HEK293 (cell line): ENCODE data around the gene MYL6B.

ENCODE experiments used
- CTCF ChIA-PET: fragments of 350-600 bp; formaldehyde crosslinking; extraction: SDS; loops from one replicate; lab custom pipeline; 2021; ENCODE audit warnings: antibody characterized with exemption; lab: Yijun Ruan, JAX
- POLR2A ChIA-PET: fragments of 300-600 bp; formaldehyde crosslinking; extraction: SDS; loops from one replicate; lab custom pipeline; 2020; ENCODE audit warnings: antibody characterized with exemption, inconsistent platforms; lab: Yijun Ruan, JAX
- H3K27ac ChIP-seq: fragments of 200-500 bp; sonication (Bioruptor generic); 2 replicates; pipeline ENCODE4 v1.5.1; 2014; ENCODE audit warnings: low read depth, low read length, control low read depth, inconsistent platforms; ENCODE audit errors: extremely low read depth
- H3K36me3 ChIP-seq, 2 experiments: fragments of 200-500 bp in 1 of 2; sonication (Bioruptor generic) in 1 of 2; 1 replicate in 1 of 2; 2 replicates in 1 of 2; pipeline ENCODE4 v1.5.1; 2014 to 2017; ENCODE audit warnings: inconsistent platforms in 2 of 2, low read length in 2 of 2; ENCODE audit not compliant: control insufficient read depth in 2 of 2, insufficient read depth in 1 of 2
- H3K4me1 ChIP-seq: fragments of 200-500 bp; sonication (Bioruptor generic); 2 replicates; pipeline ENCODE4 v1.5.1; 2014; ENCODE audit warnings: mild to moderate bottlenecking, low read length, inconsistent platforms; ENCODE audit not compliant: control insufficient read depth, insufficient read depth
- H3K4me3 ChIP-seq: 2 replicates; pipeline ENCODE4 v1.5.1; 2011; ENCODE audit warnings: low read depth, mild to moderate bottlenecking, control low read depth, low read length, moderate library complexity
- H3K9me3 ChIP-seq: fragments of 200-500 bp; sonication (Bioruptor generic); 2 replicates; pipeline ENCODE4 v1.5.1; 2014; ENCODE audit warnings: low read depth, low read length, inconsistent platforms; ENCODE audit not compliant: control insufficient read depth, insufficient read depth
- GLI2 ChIP-seq: fragments of 450-650 bp; formaldehyde crosslinking; IDR thresholded peaks from 2 replicates; pipeline ENCODE4; 2017; ENCODE audit warnings: missing biosample characterization, missing genetic modification characterization, low read depth, borderline replicate concordance
- IKZF3 ChIP-seq: fragments of 450-650 bp; IDR thresholded peaks from 2 replicates; pipeline ENCODE4 v1.5.0; 2018; ENCODE audit warnings: missing biosample characterization, mild to moderate bottlenecking, missing genetic modification characterization, moderate library complexity
- PRDM4 ChIP-seq: fragments of 450-650 bp; formaldehyde crosslinking; IDR thresholded peaks from 2 replicates; pipeline ENCODE4 v1.5.1; 2017; ENCODE audit warnings: missing biosample characterization, missing genetic modification characterization
- SCRT2 ChIP-seq: fragments of 450-650 bp; formaldehyde crosslinking; IDR thresholded peaks from 2 replicates; pipeline ENCODE4 v1.5.1; 2016; ENCODE audit warnings: missing biosample characterization, missing genetic modification characterization
- ZBTB48 ChIP-seq: fragments of 450-650 bp; formaldehyde crosslinking; IDR thresholded peaks from 2 replicates; pipeline ENCODE4 v1.5.1; 2016; ENCODE audit warnings: missing biosample characterization, missing genetic modification characterization
- ZBTB8A ChIP-seq: fragments of 450-650 bp; formaldehyde crosslinking; IDR thresholded peaks from 2 replicates; pipeline ENCODE4 v1.5.1; 2016; ENCODE audit warnings: missing biosample characterization, missing genetic modification characterization
- ZNF2 ChIP-seq: fragments of 450-650 bp; formaldehyde crosslinking; IDR thresholded peaks from 2 replicates; pipeline ENCODE4 v1.5.1; 2016; ENCODE audit warnings: missing biosample characterization, missing genetic modification characterization
- ZNF221 ChIP-seq: fragments of 450-650 bp; formaldehyde crosslinking; IDR thresholded peaks from 2 replicates; pipeline ENCODE4 v1.5.1; 2017; ENCODE audit warnings: missing biosample characterization, missing genetic modification characterization, borderline replicate concordance
- ZNF548 ChIP-seq: fragments of 450-650 bp; formaldehyde crosslinking; IDR thresholded peaks from 2 replicates; pipeline ENCODE4 v1.5.1; 2016; ENCODE audit warnings: missing biosample characterization, missing genetic modification characterization
- ZNF624 ChIP-seq: fragments of 450-650 bp; formaldehyde crosslinking; IDR thresholded peaks from 2 replicates; pipeline ENCODE4 v1.5.1; 2017; ENCODE audit warnings: missing biosample characterization, missing genetic modification characterization
- ZNF626 ChIP-seq: fragments of 450-650 bp; sonication (Bioruptor Pico); formaldehyde crosslinking; IDR thresholded peaks from 2 replicates; pipeline ENCODE4 v1.5.1; 2018; ENCODE audit warnings: missing biosample characterization, missing genetic modification characterization, inconsistent platforms
- ZNF629 ChIP-seq: fragments of 450-650 bp; formaldehyde crosslinking; IDR thresholded peaks from 2 replicates; pipeline ENCODE4 v1.5.1; 2017; ENCODE audit warnings: missing biosample characterization, missing genetic modification characterization
- TF ChIP-seq, protein P1 (sequence below): fragments of 450-650 bp; formaldehyde crosslinking; IDR thresholded peaks from 2 replicates; pipeline ENCODE4 v1.5.1; 2016; ENCODE audit warnings: missing biosample characterization, missing genetic modification characterization
- TF ChIP-seq, protein P2 (sequence below): fragments of 450-650 bp; formaldehyde crosslinking; IDR thresholded peaks from 2 replicates; pipeline ENCODE4 v1.5.1; 2016; ENCODE audit warnings: missing biosample characterization, missing genetic modification characterization
- TF ChIP-seq, protein P3 (sequence below): fragments of 450-650 bp; formaldehyde crosslinking; IDR thresholded peaks from 2 replicates; pipeline ENCODE4 v1.5.1; 2017; ENCODE audit warnings: missing biosample characterization, missing genetic modification characterization
- TF ChIP-seq, protein P4 (sequence below): fragments of 450-650 bp; formaldehyde crosslinking; IDR thresholded peaks from 2 replicates; pipeline ENCODE4 v1.5.1; 2016; ENCODE audit warnings: missing biosample characterization, missing genetic modification characterization

Gene MYL6B

GRCh38 chr12:56102683-56103065 is 49.7 kb upstream of the MYL6B start:
- Histone ChIP-seq H3K4me1 (0 out of 2 replicates have a peak, but pooled peaks cover 2% of the 10 kb centered on the region), H3K36me3 (peaks cover 10 to 37% of the 10 kb centered on the region in 2 experiments), H3K4me3 (no peak overlapping the region), H3K9me3 (no peaks in the 10 kb centered on the region), H3K27ac (no peak overlapping the region)
- POLR2A ChIA-PET, result interaction anchor here (0.6 to 3.9 kb wide), 4 partner anchors 8 to 23 kb away, joined by 3 to 165 read pairs (median 31); partner anchors contain the start of genes ERBB3, RPL41 and ZC3H10
- CTCF ChIA-PET, result interaction anchor here (1.1 to 4.7 kb wide), 8 partner anchors 12 to 364 kb away, joined by 3 to 27 read pairs (median 6); partner anchors contain the start of genes ERBB3, RPL41 and ZC3H10
- TF ChIP-seq, protein P1, sequence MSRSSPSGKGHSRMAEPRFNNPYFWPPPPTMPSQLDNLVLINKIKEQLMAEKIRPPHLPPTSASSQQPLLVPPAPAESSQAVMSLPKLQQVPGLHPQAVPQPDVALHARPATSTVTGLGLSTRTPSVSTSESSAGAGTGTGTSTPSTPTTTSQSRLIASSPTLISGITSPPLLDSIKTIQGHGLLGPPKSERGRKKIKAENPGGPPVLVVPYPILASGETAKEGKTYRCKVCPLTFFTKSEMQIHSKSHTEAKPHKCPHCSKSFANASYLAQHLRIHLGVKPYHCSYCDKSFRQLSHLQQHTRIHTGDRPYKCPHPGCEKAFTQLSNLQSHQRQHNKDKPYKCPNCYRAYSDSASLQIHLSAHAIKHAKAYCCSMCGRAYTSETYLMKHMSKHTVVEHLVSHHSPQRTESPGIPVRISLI (tag by site-specific recombination), result peak; percentile 92
- TF ChIP-seq PRDM4 (tag by site-specific recombination), result no peak

DNA sequence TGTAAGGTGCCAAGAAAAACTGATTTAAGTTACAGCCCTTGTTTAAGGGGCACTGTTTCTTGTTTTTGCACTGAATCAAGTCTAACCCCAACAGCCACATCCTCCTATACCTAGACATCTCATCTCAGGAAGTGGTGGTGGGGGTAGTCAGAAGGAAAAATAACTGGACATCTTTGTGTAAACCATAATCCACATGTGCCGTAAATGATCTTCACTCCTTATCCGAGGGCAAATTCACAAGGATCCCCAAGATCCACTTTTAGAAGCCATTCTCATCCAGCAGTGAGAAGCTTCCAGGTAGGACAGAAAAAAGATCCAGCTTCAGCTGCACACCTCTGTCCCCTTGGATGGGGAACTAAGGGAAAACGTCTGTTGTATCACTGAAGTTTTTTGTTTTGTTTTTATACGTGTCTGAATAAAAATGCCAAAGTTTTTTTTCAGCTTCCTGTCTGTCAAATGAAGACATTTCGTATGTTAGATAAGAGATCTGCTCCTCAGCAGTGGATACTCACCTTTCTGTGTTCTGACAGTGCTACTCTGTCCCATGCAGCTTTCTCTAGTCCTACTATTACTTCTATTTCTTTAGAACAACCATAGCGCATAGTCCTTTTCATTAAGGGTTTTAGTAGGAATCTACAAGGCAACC is 49.2 kb upstream of the MYL6B start:
- CTCF ChIA-PET, result interaction anchor here (0.6 to 4.7 kb wide), 11 partner anchors 13 to 364 kb away, joined by 3 to 27 read pairs (median 5); partner anchors contain the start of genes ERBB3, RNF41, RPL41 and ZC3H10
- POLR2A ChIA-PET, result interaction anchor here (0.6 to 3.9 kb wide), 17 partner anchors 8 to 257 kb away, joined by 4 to 165 read pairs (median 7); partner anchors contain the start of genes ANKRD52, CNPY2, CS and ERBB3
- H3K4me3 ChIP-seq, result peak overlapping the region; percentile 65; the same call in 1 of the 2 replicates

DNA sequence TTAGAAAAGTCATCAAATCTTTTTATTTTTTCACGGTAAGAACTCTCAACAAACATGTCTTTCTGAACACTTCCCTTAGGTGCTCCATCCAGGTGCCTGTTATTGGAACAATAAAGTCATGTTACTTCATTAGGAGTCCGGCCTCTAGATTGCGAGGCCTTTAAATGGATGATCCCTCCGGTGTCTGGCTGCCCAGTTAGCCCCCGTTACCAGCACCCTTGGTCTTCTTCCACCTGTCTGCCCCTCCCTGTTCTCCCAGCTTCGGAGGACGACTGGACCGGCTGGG is 48.6 kb upstream of the MYL6B start:
- Histone ChIP-seq H3K36me3 (peaks cover 21 to 48% of the 10 kb centered on the region in 2 experiments), H3K27ac (peak overlapping the region; percentile 32), H3K9me3 (no peaks in the 10 kb centered on the region), H3K4me3 (peak overlapping the region; percentile 65), H3K4me1 (0 out of 2 replicates have a peak, but pooled peaks cover 2% of the 10 kb centered on the region)
- CTCF ChIA-PET, result interaction anchor here (0.6 to 4.7 kb wide), 13 partner anchors 9 to 736 kb away, joined by 3 to 27 read pairs (median 4); partner anchors contain the start of genes ERBB3, RNF41, RPL41 and SMARCC2
- POLR2A ChIA-PET, result interaction anchor here (0.6 to 3.9 kb wide), 33 partner anchors 8 to 365 kb away, joined by 3 to 165 read pairs (median 6); partner anchors contain the start of genes ANKRD52, CNPY2, CS and ERBB3
- TF ChIP-seq ZNF624, result no peak
- TF ChIP-seq ZBTB8A (tag by site-specific recombination), result no peak
- TF ChIP-seq ZNF221, result peak; percentile 43; the same call in 1 of the 2 replicates
- no peak for TF ChIP-seq SCRT2
- peak; percentile 55 for TF ChIP-seq ZNF2 (tag by site-specific recombination)
- TF ChIP-seq ZNF548 (tag by site-specific recombination), result no peak
- no peak for TF ChIP-seq ZNF626 (tag by site-specific recombination)
- TF ChIP-seq, protein P2, sequence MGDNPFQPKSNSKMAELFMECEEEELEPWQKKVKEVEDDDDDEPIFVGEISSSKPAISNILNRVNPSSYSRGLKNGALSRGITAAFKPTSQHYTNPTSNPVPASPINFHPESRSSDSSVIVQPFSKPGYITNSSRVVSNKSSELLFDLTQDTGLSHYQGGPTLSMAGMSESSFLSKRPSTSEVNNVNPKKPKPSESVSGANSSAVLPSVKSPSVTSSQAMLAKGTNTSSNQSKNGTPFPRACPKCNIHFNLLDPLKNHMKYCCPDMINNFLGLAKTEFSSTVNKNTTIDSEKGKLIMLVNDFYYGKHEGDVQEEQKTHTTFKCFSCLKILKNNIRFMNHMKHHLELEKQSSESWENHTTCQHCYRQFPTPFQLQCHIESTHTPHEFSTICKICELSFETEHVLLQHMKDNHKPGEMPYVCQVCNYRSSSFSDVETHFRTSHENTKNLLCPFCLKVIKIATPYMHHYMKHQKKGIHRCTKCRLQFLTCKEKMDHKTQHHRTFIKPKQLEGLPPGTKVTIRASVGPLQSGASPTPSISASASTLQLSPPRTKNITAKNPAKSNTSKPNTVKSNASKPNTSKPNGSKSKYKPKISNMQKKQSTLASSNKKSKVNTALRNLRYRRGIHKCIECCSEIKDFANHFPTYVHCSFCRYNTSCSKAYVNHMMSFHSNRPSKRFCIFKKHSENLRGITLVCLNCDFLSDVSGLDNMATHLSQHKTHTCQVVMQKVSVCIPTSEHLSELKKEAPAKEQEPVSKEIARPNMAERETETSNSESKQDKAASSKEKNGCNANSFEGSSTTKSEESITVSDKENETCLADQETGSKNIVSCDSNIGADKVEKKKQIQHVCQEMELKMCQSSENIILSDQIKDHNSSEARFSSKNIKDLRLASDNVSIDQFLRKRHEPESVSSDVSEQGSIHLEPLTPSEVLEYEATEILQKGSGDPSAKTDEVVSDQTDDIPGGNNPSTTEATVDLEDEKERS (tag by site-specific recombination), result no peak
- peak; percentile 80 for TF ChIP-seq ZBTB48 (tag by site-specific recombination)
- no peak for TF ChIP-seq ZNF629 (tag by site-specific recombination)
- no peak for TF ChIP-seq GLI2 (tag by site-specific recombination)
- TF ChIP-seq, protein P3, sequence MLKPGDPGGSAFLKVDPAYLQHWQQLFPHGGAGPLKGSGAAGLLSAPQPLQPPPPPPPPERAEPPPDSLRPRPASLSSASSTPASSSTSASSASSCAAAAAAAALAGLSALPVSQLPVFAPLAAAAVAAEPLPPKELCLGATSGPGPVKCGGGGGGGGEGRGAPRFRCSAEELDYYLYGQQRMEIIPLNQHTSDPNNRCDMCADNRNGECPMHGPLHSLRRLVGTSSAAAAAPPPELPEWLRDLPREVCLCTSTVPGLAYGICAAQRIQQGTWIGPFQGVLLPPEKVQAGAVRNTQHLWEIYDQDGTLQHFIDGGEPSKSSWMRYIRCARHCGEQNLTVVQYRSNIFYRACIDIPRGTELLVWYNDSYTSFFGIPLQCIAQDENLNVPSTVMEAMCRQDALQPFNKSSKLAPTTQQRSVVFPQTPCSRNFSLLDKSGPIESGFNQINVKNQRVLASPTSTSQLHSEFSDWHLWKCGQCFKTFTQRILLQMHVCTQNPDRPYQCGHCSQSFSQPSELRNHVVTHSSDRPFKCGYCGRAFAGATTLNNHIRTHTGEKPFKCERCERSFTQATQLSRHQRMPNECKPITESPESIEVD, result no peak

More for the DNA sequence above, 49.2 kb upstream of the MYL6B start:
- 0 out of 2 replicates have a peak, but pooled peaks cover 2% of the 10 kb centered on the region for H3K4me1 ChIP-seq
- H3K27ac ChIP-seq, result 0 out of 2 replicates have a peak overlapping the region, but pooled peaks have one; percentile 32
- no peaks in the 10 kb centered on the region for H3K9me3 ChIP-seq
- TF ChIP-seq, protein P4, sequence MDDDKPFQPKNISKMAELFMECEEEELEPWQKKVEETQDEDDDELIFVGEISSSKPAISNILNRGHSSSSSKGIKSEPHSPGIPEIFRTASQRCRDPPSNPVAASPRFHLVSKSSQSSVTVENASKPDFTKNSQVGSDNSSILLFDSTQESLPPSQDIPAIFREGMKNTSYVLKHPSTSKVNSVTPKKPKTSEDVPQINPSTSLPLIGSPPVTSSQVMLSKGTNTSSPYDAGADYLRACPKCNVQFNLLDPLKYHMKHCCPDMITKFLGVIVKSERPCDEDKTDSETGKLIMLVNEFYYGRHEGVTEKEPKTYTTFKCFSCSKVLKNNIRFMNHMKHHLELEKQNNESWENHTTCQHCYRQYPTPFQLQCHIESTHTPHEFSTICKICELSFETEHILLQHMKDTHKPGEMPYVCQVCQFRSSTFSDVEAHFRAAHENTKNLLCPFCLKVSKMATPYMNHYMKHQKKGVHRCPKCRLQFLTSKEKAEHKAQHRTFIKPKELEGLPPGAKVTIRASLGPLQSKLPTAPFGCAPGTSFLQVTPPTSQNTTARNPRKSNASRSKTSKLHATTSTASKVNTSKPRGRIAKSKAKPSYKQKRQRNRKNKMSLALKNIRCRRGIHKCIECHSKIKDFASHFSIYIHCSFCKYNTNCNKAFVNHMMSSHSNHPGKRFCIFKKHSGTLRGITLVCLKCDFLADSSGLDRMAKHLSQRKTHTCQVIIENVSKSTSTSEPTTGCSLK, result no peak
- TF ChIP-seq IKZF3 (tag by site-specific recombination), result peak; percentile 21; the same call in 1 of the 2 replicates
- peaks cover 15 to 42% of the 10 kb centered on the region in 2 experiments for H3K36me3 ChIP-seq
